Cardiac fibroblast (primary cell): Measurements from ENCODE around the gene PPP1R14D.
A peak's percentile ranks its signal among the peaks of the same experiment; 100 is the strongest.
"Not testable (repeated sequence)": the region's sequence is repeated elsewhere in the genome, so short reads cannot be mapped to it uniquely, and the experiment has no call there.

Experiments used
- DNase-seq, 2 donors: peaks; one replicate each; pipeline versions ENCODE4 v3.0.0 to v3.0.0-alpha.2; 2010; ENCODE audit warnings: low read depth in 2 of 2
- H3K4me3 ChIP-seq, 2 donors: replicated peaks in 1 of 2; 1 replicate in 1 of 2; 2 replicates in 1 of 2; pipeline ENCODE4 v1.5.1; 2011; ENCODE audit warnings: low read depth in 2 of 2, low read length in 2 of 2, mild to moderate bottlenecking in 2 of 2, moderate library complexity in 1 of 2
- CTCF ChIP-seq: IDR thresholded peaks from one replicate; pipeline ENCODE4 v1.5.1; 2011; ENCODE audit warnings: low read depth, mild to moderate bottlenecking, low read length, inconsistent platforms

The PPP1R14D gene

GRCh38 chr15:40871749-40872617 lies 43.5 kb upstream of the PPP1R14D start:
- DNase-seq, result no peak
- TF ChIP-seq CTCF, result no peak
- H3K4me3 ChIP-seq, result no peak overlapping the region

- DNase-seq, result no peak
- TF ChIP-seq CTCF, result no peak
- no peak overlapping the region for H3K4me3 ChIP-seq
Observed at GRCh38 chr15:40870716-40871115, 42.2 kb upstream of the PPP1R14D start.

- no peak for TF ChIP-seq CTCF
- DNase-seq, result no peak
- no peak overlapping the region for H3K4me3 ChIP-seq
Observed at GRCh38 chr15:40869686-40870085, 41.2 kb upstream of the PPP1R14D start.

- TF ChIP-seq CTCF, result no peak
- H3K4me3 ChIP-seq, result no peak overlapping the region
- no peak for DNase-seq
Observed at GRCh38 chr15:40867199-40867598, 38.7 kb upstream of the PPP1R14D start.

GRCh38 chr15:40863660-40864270 lies 35.3 kb upstream of the PPP1R14D start:
- DNase-seq, result peak in 1 of 2 donors; percentile 15
- H3K4me3 ChIP-seq, result no peak overlapping the region
- TF ChIP-seq CTCF, result no peak

GRCh38 chr15:40861147-40861546 lies 32.6 kb upstream of the PPP1R14D start:
- H3K4me3 ChIP-seq, DNase-seq: not testable (repeated sequence)

- peak; percentile 93 for TF ChIP-seq CTCF
- no peak overlapping the region for H3K4me3 ChIP-seq
- DNase-seq, result peak; percentile 83 to 85
Observed at GRCh38 chr15:40859206-40859851, 30.8 kb upstream of the PPP1R14D start.
